ENCODE results near the gene MYOM1.
"Not testable (repeated sequence)": the region's sequence is repeated elsewhere in the genome, so short reads cannot be mapped to it uniquely, and the experiment has no call there.

MYOM1 gene

DNA sequence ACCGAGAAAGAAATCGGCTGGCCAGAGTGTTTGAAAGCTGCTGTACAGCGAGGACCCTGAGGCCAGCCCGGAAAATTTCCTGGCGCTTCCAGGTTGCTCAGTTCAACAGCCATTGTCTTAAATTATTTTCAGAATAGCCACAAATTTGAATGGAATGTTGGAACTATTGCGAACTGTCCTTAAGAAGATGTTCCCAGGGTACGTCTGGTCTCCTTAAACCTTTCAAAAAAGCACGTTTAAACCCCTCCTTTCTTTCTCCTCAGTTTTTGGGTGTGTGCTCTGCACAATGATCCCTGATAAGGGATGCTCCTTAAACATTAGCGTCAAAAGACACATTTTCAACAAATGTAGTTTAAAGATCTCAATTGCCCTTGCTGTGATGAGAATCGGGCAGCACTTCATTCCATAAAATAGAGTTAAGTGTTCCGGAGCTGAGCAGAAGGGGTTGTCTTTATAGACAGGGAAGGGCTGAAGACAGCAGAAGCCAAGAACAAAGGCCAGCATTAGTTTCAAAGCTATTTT lies 192.3 kb downstream of the MYOM1 start:
- Histone ChIP-seq H3K36me3 (ENCODE audit: control insufficient read depth, insufficient read depth, low read length) (no peaks in the 10 kb centered on the region), H3K4me3 (replicated peaks; ENCODE audit: low read depth, low read length) (no peak overlapping the region), H3K27me3 (replicated peaks; ENCODE audit: control insufficient read depth, insufficient read depth, low read length) (no peaks in the 10 kb centered on the region)
- no peak for DNase-seq (ENCODE audit: extremely low read depth, insufficient read length)
- TF ChIP-seq, protein P1, sequence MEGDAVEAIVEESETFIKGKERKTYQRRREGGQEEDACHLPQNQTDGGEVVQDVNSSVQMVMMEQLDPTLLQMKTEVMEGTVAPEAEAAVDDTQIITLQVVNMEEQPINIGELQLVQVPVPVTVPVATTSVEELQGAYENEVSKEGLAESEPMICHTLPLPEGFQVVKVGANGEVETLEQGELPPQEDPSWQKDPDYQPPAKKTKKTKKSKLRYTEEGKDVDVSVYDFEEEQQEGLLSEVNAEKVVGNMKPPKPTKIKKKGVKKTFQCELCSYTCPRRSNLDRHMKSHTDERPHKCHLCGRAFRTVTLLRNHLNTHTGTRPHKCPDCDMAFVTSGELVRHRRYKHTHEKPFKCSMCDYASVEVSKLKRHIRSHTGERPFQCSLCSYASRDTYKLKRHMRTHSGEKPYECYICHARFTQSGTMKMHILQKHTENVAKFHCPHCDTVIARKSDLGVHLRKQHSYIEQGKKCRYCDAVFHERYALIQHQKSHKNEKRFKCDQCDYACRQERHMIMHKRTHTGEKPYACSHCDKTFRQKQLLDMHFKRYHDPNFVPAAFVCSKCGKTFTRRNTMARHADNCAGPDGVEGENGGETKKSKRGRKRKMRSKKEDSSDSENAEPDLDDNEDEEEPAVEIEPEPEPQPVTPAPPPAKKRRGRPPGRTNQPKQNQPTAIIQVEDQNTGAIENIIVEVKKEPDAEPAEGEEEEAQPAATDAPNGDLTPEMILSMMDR (IDR thresholded peaks at IDR 0.05; ENCODE audit: insufficient read depth, low read length, poor library complexity, severe bottlenecking) = no peak

DNA sequence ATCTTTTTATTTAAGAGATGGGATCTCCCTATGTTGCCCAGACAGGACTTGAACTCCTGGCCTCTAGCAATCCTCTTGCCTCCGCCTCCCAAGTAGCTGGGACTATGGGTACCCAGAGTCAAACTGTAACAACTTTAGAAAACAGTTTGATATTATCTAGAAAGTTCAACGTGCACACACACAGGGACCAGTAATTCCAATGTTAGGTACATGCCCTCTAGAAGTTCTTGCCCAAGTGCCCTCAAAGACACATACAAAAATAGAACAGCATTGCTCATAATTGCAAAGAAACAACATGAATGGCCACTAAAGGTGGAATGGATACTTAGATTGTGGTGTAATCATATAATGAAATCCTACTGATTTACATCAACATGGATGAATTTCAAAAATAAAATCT lies 194.2 kb downstream of the MYOM1 start:
- no peak for DNase-seq (ENCODE audit: extremely low read depth, insufficient read length)
- H3K4me3 ChIP-seq (replicated peaks; ENCODE audit: low read depth, low read length) = no peak overlapping the region
- no peaks in the 10 kb centered on the region for H3K36me3 ChIP-seq (ENCODE audit: control insufficient read depth, insufficient read depth, low read length)
- H3K27me3 ChIP-seq (replicated peaks; ENCODE audit: control insufficient read depth, insufficient read depth, low read length) = no peaks in the 10 kb centered on the region
- TF ChIP-seq, protein P1 (IDR thresholded peaks at IDR 0.05; ENCODE audit: insufficient read depth, low read length, poor library complexity, severe bottlenecking) = no peak

DNA sequence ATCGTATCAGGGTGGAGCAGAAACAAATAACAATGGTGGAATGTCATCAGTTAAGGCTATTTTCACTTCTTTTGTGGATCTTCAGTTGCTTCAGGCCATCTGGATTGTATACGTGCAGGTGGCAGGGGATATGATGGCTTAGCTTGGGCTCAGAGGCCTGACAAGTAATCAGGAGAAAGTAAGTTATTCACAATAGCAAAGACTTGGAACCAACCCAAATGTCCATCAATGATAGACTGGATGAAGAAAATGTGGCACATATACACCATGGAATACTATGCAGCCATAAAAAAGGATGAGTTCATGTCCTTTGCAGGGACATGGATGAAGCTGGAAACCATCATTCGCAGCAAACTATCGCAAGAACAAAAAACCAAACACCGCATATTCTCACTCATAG lies 196.2 kb downstream of the MYOM1 start:
- H3K4me3 ChIP-seq (replicated peaks; ENCODE audit: low read depth, low read length); H3K36me3 ChIP-seq (ENCODE audit: control insufficient read depth, insufficient read depth, low read length); H3K27me3 ChIP-seq (replicated peaks; ENCODE audit: control insufficient read depth, insufficient read depth, low read length); DNase-seq (ENCODE audit: extremely low read depth, insufficient read length): not testable (repeated sequence)
